Large intestine (tissue), 3 donors: ENCODE measurements around the gene ATP9A. TPM values are rescaled to one million over a fixed set of nuclear protein-coding genes. Genes with fewer than 3 reads are reported as not detected.
A peak's percentile ranks its signal among the peaks of the same experiment; 100 is the strongest.
"Not testable (repeated sequence)": the region's sequence is repeated elsewhere in the genome, so short reads cannot be mapped to it uniquely, and the experiment has no call there.

ENCODE experiments used
- DNase-seq, 2 donors: peaks; one replicate each; pipeline versions ENCODE4 v3.0.0 to v3.0.0-alpha.2; 2013
- H3K27ac ChIP-seq: one replicate; pipeline ENCODE4 v1.5.1; 2013; ENCODE audit warnings: low read length
- H3K27me3 ChIP-seq: 2 replicates; pipeline ENCODE4 v1.6.1; 2013; ENCODE audit warnings: low read length; ENCODE audit not compliant: control insufficient read depth, insufficient read depth
- H3K36me3 ChIP-seq: 2 replicates; pipeline ENCODE4 v1.6.1; 2013; ENCODE audit warnings: low read length; ENCODE audit not compliant: control insufficient read depth, insufficient read depth
- H3K4me1 ChIP-seq: one replicate; pipeline ENCODE4 v1.6.1; 2013; ENCODE audit warnings: low read length; ENCODE audit not compliant: control insufficient read depth, insufficient read depth
- H3K4me3 ChIP-seq: one replicate; pipeline ENCODE4 v1.5.1; 2013; ENCODE audit warnings: low read length
- H3K9me3 ChIP-seq: one replicate; pipeline ENCODE4 v1.6.1; 2013; ENCODE audit warnings: mild to moderate bottlenecking, low read depth, low read length, moderate library complexity; ENCODE audit not compliant: control insufficient read depth
- WGBS: methylation state at CpG from one replicate; pipeline ENCODE4 v1.1.5; 2013; ENCODE audit warnings: low lambda C conversion rate; ENCODE audit not compliant: insufficient coverage; 5-methylcytosine and 5-hydroxymethylcytosine counted together
- polyA plus RNA-seq: library from polyadenylated mRNA; unstranded; fragments of 120-200 nt; gene quantifications from one replicate; pipeline ENCODE4 v1.2.1, GENCODE V29; 2013

The ATP9A gene
- polyA plus RNA-seq, 1 donor = 46.3 TPM

- Histone ChIP-seq H3K9me3 (no peaks in the 10 kb centered on the region), H3K27ac (no peak overlapping the region), H3K4me3 (no peak overlapping the region), H3K36me3 (no peaks in the 10 kb centered on the region), H3K4me1 (peaks cover 30% of the 10 kb centered on the region), H3K27me3 (no peaks in the 10 kb centered on the region)
- WGBS = no CpG with 5 or more reads among the region's 12 CpGs
- no peak for DNase-seq
These were observed 29.2 kb downstream of the ATP9A start for GRCh38 chr20:51738877-51739447.

GRCh38 chr20:51738261-51738660 is 29.9 kb downstream of the ATP9A start:
- H3K4me1 ChIP-seq = peaks cover 26% of the 10 kb centered on the region
- not testable (repeated sequence) for H3K9me3 ChIP-seq, DNase-seq, H3K27ac ChIP-seq, H3K36me3 ChIP-seq, H3K4me3 ChIP-seq, H3K27me3 ChIP-seq
- WGBS = no CpG with 5 or more reads among the region's 15 CpGs

DNA sequence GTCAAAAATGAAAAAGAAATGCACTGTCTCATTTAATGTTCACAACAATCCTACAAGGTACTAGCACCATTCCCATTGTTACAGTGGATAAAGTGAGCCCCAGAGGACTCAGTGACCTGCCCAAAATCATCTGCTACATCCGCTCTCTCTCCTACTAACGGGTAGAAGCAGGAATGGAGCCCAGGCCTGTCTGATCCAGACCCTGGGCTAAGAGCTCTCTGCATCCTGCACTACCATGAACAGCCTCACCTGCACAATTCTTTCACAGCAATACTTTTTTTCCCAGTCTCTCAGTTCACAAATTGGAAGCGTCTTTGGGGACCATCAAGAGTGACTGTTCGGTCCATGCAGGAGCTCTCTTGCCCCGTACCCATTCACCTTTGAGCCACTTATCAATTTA is 31.2 kb downstream of the ATP9A start:
- peaks cover 13% of the 10 kb centered on the region for H3K4me1 ChIP-seq
- no peaks in the 10 kb centered on the region for H3K36me3 ChIP-seq
- DNase-seq = no peak
- WGBS = 63% methylated on average over 2 of the region's 5 CpGs
- no peak overlapping the region for H3K4me3 ChIP-seq
- H3K27ac ChIP-seq = no peak overlapping the region
- no peaks in the 10 kb centered on the region for H3K9me3 ChIP-seq
- no peaks in the 10 kb centered on the region for H3K27me3 ChIP-seq

DNA sequence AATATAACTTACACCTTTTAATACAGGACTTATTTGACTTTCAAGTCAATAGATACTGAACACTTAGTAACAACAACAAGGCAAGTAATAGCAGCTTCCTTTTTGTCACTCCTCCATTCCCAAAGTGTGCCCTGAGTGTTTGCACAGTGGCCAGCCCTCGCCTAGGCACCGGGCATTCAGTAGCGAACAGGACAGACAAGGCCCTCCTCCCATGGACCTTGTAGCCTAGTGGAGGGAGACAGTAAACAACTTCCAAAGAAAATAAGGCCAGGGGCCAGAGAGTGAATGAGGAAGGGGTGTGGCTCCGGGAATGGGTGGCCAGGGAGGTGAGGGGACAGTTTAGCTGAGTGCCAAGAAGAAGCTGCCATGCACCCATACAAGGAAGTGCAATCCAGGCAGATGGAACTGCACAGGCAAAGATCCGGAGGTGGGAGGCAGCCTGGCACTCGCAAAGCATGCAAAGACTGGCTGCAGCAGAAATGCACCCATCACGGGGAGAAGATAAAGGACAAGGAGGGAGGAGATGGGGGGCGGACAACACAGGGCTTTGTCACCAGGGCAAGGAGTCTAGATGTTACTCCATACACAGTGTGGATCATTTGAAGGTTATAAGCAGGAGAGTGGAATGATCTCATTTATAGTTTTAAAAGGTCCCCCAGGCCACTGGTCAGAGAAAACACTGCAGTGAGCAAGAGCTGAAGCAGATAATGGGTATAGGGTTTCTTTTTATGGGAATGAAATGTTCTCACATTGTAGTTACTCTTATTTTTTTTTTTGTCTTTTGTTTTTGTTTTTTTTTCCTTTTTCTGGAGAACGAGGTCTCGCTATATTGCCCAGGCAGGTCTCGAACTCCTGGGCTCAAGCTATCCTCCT is 32.2 kb downstream of the ATP9A start:
- Histone ChIP-seq H3K27ac (no peak overlapping the region), H3K4me1 (peaks cover 7% of the 10 kb centered on the region), H3K9me3 (no peaks in the 10 kb centered on the region), H3K27me3 (no peaks in the 10 kb centered on the region), H3K36me3 (no peaks in the 10 kb centered on the region), H3K4me3 (no peak overlapping the region)
- WGBS = 80% methylated on average over 1 of the region's 11 CpGs
- no peak for DNase-seq

- Histone ChIP-seq H3K9me3 (no peaks in the 10 kb centered on the region), H3K36me3 (no peaks in the 10 kb centered on the region), H3K4me3 (no peak overlapping the region), H3K27me3 (no peaks in the 10 kb centered on the region), H3K4me1 (peaks cover 6% of the 10 kb centered on the region), H3K27ac (no peak overlapping the region)
- 43% methylated on average over 3 of the region's 13 CpGs for WGBS
- no peak for DNase-seq
These were observed 33.1 kb downstream of the ATP9A start for GRCh38 chr20:51734876-51735720.

DNA sequence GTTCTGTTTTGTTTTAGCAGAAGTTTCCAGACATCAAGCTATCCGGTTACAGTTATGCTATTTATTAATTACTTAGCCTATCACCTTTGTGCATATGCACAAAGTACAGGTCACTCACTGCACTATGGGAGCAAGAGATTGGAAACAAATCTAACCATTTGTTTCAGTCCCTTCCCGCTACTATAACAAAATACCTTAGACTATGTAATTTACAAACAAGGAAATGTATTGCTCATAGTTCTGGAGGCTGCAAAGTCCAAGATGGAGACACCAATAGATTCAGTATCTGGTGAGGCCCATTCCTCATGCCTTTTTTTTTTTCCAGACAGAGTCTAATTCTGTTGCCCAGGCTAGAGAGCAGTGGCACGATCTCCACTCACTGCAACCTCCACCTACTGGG is 35.1 kb downstream of the ATP9A start:
- Histone ChIP-seq H3K36me3 (peaks cover 5% of the 10 kb centered on the region), H3K27me3 (no peaks in the 10 kb centered on the region), H3K9me3 (no peaks in the 10 kb centered on the region), H3K4me1 (peaks cover 6% of the 10 kb centered on the region), H3K27ac (no peak overlapping the region), H3K4me3 (no peak overlapping the region)
- DNase-seq = peak in 1 of 2 donors; percentile 46
- WGBS = no CpG with 5 or more reads among the region's 3 CpGs

- no peaks in the 10 kb centered on the region for H3K27me3 ChIP-seq
- H3K9me3 ChIP-seq = no peaks in the 10 kb centered on the region
- no peak overlapping the region for H3K4me3 ChIP-seq
- peak overlapping the region; percentile 57 for H3K27ac ChIP-seq
- 100% methylated on average over 1 of the region's 12 CpGs for WGBS
- peaks cover 5% of the 10 kb centered on the region for H3K36me3 ChIP-seq
- peaks cover 6% of the 10 kb centered on the region for H3K4me1 ChIP-seq
- DNase-seq = no peak
These were observed 35.9 kb downstream of the ATP9A start for GRCh38 chr20:51732096-51732791.

GRCh38 chr20:51731731-51732095 is 36.5 kb downstream of the ATP9A start:
- no CpG with 5 or more reads among the region's 7 CpGs for WGBS
- peaks cover 6% of the 10 kb centered on the region for H3K4me1 ChIP-seq
- H3K4me3 ChIP-seq = no peak overlapping the region

GRCh38 chr20:51729771-51730170 is 38.4 kb downstream of the ATP9A start:
- H3K36me3 ChIP-seq = peaks cover 16% of the 10 kb centered on the region
- DNase-seq = no peak
- H3K27ac ChIP-seq = no peak overlapping the region
- WGBS = 100% methylated on average over 1 of the region's 13 CpGs
- H3K4me1 ChIP-seq = no peaks in the 10 kb centered on the region
- H3K9me3 ChIP-seq = no peaks in the 10 kb centered on the region
- no peak overlapping the region for H3K4me3 ChIP-seq
- H3K27me3 ChIP-seq = no peaks in the 10 kb centered on the region

More at GRCh38 chr20:51731731-51732095, 36.5 kb downstream of the ATP9A start:
- Histone ChIP-seq H3K27me3 (no peaks in the 10 kb centered on the region), H3K27ac (peak overlapping the region; percentile 57), H3K36me3 (peaks cover 5% of the 10 kb centered on the region), H3K9me3 (no peaks in the 10 kb centered on the region)
- DNase-seq = peak in 1 of 2 donors; percentile 15

DNA sequence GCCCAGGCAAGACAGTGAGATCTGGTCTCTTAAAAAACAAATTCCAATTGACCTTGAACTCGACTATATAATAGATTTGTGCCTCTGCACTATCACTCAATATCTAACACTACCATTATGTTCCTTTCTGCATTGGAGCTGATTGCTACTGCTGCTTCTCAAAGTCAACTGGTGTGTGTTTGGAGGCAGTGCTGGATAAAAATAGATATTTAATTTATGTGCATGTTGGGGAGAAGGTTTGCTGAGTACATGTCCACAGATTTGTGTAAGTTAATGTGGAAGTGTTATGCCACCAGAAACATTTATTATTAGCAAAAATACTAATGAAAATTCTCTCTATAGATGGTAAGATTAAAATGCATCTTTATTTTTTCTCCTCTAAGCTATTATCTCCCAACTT is 39.5 kb downstream of the ATP9A start:
- no peaks in the 10 kb centered on the region for H3K9me3 ChIP-seq
- no peak overlapping the region for H3K27ac ChIP-seq
- DNase-seq = no peak
- H3K36me3 ChIP-seq = peaks cover 24% of the 10 kb centered on the region
- H3K4me3 ChIP-seq = no peak overlapping the region
- no peaks in the 10 kb centered on the region for H3K27me3 ChIP-seq
- WGBS = no CpG with 5 or more reads among the region's 1 CpG
- no peaks in the 10 kb centered on the region for H3K4me1 ChIP-seq
